Measurements from ENCODE around the gene CD84.
"Not testable (repeated sequence)": the region's sequence is repeated elsewhere in the genome, so short reads cannot be mapped to it uniquely, and the experiment has no call there.

The CD84 gene

DNA sequence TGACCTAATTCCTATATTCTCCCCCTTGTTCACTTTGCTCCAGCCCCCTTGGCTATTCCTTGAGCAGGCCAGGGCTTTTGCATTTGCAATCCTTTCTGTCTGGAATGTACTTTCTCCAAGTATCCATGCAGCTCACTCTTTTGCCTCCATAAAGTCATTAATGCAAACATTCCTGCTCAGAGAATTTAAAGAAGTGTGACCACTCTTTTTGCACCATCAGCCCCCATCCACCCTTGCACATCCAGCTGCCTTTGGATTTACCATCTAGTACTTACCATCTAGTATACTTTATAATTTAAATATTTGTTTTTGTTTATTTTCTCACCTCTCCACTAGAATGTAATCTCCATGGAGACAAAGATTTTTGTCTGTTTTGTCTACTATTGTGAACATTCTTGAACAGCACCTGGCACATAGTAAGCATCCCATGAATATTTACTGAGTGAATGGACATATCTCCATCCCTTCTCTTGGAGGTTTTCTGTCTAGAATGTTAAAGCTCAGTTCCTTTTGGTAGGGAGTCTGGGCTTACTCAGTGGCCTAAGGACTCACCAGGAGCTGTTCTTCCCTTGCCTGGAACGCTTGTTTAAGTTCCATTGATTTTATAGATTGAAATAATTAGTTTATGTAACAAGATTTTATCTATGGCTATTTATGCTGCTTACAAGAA is 78.8 kb downstream of the CD84 start:
- DNase-seq = no peak

- DNase-seq = no peak
Measured at GRCh38 chr1:160499631-160500030, 79.7 kb downstream of the CD84 start.

DNA sequence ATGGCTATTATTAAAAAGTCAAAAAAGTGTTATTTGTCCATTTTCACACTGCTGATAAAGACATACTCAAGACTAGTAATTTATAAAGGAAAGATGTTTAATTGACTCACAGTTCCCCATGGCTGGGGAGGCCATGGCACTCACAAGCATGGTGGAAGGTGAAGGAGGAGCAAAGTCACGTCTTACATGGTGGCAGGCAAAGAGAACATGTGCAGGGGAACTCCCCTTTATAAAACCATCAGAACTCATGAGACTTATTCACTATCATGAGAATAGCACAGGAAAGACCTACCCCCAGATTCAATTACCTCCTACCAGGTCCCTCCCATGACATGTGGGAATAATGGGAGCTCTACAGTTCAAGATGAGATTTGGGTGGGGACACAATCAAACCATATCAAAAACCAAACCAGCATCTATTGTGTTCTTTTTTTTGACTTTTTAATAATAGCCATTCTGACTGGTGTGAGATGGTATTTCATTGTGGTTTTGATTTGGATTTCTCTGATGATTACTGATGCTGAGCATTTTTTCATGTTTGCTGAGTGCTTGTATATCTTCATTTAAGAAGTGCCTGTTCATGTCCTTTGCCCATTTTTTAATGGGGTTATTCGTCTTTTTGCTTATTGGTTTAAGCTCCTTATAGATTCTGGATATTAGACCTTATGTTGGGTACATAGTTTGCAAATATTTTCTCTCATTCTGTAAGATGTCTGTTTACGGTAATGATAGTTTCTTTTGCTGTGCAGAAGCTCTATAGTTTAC is 80.8 kb downstream of the CD84 start:
- DNase-seq = not testable (repeated sequence)

- DNase-seq = no peak
Measured at GRCh38 chr1:160496334-160496733, 83.0 kb downstream of the CD84 start.

- DNase-seq = no peak
Measured at GRCh38 chr1:160494620-160495019, 84.7 kb downstream of the CD84 start.

- DNase-seq = no peak
Measured at GRCh38 chr1:160492617-160493016, 86.7 kb downstream of the CD84 start.

DNA sequence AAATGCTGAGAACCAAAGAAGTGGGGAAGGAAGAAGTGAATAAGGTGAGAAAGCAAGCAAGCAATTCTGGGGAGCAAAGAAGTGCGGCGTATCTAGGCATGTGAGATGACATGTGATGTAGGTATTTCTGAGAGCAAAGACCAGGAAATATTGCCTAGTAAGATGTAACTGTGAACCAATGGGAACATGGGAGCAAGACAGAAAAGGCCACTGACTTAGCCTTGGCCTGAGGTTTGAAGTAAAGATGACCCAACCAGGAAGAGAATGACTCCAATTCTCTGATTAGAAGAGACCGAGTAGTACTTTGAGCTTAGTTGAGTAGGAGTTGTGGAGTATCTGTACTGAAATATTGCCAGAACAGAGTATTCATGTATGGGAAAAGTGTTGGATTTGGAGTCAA is 87.3 kb downstream of the CD84 start:
- no peak for DNase-seq

Measured in activated gamma-delta T cell treated with Interleukin-2 at 50 U/mL for 16 hours (primary cell).